Measurements from ENCODE around the gene YPEL2.

- TF ChIP-seq BHLHE40 (IDR thresholded peaks at IDR 0.05; ENCODE audit: low read depth, low read length), result no peak
- no peak for TF ChIP-seq CHD2 (IDR thresholded peaks at IDR 0.05; ENCODE audit: low read length, partially characterized antibody)
- TF ChIP-seq CTCF (IDR thresholded peaks at IDR 0.05), result no peak
- no peak for TF ChIP-seq MAX (IDR thresholded peaks at IDR 0.05)
- no peak for TF ChIP-seq POLR2A (IDR thresholded peaks at IDR 0.05; ENCODE audit: low read length)
- TF ChIP-seq PBX3 (IDR thresholded peaks at IDR 0.05), result no peak
Observed at GRCh38 chr17:59361386-59361785, 29.9 kb downstream of the YPEL2 start.

All from A549 (cell line).